PFSK-1 (cell line): ENCODE measurements around the gene TMEM272.

Source experiments
- POLR2AphosphoS5 ChIP-seq: IDR thresholded peaks from 2 replicates; pipeline ENCODE4 v1.6.1; 2012; ENCODE audit warnings: low read depth, mild to moderate bottlenecking, control low read depth, low read length, moderate library complexity
- TAF1 ChIP-seq: IDR thresholded peaks from 2 replicates; pipeline ENCODE4 v1.6.1; 2012; ENCODE audit warnings: low read length, control low read depth, borderline replicate concordance; ENCODE audit not compliant: insufficient read depth

GRCh38 chr13:51839711-51840540, 5.1 kb downstream of the TMEM272 start:
- TF ChIP-seq TAF1 (no peak), POLR2AphosphoS5 (no peak)
